Measurements from ENCODE around the gene ADM5.
"Not testable (repeated sequence)": the region's sequence is repeated elsewhere in the genome, so short reads cannot be mapped to it uniquely, and the experiment has no call there.

Gene ADM5

DNA sequence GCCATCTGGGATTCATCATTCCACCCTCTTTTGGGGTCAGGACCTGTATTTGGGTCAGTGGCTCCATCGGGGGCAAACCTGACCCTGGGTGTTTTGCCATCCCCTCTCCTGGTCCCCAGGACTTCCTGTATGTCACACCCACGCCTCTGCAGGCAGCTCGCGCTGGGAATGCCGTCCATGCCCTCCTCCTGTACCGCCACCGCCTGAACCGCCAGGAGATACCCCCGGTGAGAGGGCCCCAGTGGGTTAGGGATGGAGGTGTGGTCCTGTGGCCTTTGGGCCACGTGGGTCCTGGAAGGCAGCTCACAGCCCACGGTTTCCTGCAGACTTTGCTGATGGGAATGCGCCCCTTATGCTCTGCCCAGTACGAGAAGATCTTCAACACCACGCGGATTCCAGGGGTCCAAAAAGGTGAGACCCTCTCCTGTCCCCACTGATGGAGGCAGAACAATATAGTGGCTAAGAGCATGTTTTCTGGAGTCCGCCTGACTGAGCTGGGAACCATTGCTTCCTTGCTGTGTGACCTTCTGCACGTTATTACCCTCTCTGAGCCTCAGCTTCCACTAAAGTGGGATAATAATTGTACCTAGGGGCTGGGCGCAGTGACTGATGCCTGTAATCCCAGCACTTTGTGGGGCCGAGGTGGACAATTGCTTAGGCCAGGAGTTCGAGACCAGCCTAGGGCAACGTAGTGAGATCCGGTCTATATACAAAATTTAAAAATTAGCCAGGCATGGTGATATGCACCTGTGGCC lies 15.7 kb downstream of the ADM5 start:
- no peak for DNase-seq

DNA sequence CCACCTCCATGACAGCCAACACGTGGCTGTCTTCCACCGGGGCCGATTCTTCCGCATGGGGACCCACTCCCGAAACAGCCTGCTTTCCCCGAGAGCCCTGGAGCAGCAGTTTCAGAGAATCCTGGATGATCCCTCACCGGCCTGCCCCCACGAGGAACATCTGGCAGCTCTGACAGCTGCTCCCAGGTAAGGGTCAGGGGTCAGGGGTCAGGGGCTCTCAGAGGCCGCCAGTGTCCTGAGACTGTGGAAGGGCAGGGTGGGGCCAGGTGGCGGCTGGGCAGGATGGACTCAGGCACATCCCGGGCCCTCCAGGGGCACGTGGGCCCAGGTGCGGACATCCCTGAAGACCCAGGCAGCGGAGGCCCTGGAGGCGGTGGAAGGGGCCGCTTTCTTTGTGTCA lies 16.5 kb downstream of the ADM5 start:
- no peak for DNase-seq

DNA sequence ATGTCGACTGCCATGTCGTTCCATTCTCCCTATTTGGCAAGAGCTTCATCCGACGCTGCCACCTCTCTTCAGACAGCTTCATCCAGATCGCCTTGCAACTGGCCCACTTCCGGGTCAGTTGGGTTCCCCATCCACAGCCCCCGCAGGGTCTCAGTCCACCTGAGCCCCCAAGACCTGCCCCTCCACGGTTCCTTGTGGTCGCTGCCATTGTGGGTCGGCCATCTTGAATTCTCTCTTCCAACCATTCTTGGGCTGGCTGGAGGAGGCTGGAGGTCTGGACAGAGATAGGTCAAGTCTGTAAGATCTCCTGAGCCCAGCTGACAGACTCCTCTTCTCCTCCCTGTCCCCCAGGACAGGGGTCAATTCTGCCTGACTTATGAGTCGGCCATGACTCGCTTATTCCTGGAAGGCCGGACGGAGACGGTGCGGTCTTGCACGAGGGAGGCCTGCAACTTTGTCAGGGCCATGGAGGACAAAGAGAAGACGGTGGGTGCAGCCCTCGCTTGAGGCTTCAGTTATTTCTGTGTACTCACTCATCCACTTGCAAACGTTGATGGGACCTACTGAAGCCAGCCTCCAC lies 21.1 kb downstream of the ADM5 start:
- DNase-seq, result no peak

DNA sequence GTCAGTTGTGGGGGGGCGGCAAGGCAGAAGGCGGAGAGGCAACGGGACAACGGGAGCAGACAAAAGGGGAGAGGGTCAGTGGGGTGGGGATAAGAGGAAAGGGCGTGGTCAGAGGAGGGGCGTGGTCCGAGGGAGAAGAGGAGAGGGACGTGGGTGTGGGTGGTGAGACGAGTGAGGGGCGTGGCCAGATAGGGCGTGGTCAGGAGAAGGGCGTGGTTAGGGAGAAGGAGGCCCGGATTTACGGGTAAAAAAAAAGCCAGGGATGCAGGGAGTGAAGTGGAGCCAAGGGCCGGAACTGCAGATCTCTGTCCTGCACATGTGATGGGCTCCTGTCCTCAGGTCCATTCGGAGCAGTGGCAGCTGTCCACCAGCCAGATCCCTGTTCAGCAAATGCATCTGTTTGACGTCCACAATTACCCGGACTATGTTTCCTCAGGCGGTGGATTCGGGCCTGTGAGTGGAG lies 23.0 kb downstream of the ADM5 start:
- DNase-seq, result no peak

DNA sequence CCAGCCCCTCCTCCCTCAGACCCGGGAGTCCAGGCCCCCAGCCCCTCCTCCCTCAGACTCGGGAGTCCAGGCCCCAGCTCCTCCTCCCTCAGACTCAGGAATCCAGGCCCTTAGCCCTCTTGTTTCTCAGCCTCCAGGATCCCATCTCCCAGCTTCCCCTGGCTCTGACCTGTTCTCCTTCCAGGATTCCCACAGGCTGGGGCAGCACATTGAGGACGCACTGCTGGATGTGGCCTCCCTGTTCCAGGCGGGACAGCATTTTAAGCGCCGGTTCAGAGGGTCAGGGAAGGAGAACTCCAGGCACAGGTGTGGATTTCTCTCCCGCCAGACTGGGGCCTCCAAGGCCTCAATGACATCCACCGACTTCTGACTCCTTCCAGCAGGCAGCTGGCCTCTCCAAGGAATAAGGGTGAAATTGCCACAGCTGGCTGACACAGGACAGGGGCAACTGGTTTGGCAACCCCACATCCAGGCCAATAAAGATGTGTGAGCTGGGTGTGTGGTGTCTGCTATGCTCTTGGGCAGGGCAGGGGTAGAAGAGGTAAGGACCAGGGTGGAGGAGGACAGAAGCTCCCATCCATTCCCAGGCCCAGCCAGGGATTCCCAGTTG lies 23.9 kb downstream of the ADM5 start:
- no peak for DNase-seq

DNA sequence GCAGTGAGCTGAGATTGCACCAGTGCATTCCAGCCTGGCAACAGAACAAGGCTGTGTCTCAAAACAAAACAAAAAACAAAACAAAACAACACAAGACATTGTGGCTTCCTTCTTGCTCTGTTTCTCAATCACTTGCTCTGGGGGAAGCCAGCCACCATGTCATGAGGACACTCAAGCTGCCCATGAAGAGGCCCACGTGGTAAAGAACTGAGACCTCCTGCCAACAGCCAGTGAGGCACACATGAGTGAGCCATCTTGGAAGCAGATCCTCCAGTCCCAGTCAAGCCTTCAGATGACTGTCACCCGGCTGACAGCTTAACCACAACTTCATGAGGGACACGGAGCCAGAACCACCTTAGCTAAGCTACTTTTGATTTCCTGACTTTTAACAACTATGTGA lies 26.8 kb downstream of the ADM5 start:
- DNase-seq, result no peak

DNA sequence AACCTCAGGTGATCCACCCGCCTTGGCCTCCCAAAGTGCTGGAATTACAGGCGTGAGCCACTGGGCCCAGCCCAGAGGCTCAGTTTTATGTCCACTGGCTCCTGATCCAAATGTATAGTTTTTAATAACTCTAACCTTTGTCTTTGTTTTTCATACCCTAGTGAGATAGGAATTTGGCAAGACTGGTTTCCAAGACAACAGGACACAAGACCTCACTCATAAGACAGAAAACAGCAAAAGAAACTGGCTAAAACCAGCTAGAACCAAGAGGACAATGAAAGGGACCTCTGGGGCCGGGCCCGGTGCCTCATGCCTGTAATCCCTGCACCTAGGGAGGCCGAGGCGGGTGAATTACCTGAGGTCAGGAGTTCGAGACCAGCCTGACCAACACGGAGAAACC lies 29.1 kb downstream of the ADM5 start:
- no peak for DNase-seq

DNA sequence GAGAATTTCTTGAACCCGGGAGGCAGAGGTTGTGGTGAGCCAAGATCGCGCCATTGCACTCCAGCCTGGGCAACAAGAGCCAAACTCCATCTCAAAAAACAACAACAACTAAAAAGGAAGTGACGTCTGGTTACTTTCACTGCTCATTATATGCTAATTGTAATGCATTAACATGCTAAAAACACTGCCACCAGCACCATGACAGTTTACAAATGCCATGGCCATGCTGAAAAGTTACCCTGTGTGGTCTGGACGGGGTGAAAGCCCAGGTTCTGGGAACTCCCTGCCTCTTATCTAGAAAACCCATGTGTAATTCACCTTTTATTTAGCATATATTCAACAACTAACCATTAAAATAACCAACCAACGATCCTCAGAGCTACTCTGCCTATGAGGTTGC lies 29.6 kb downstream of the ADM5 start:
- DNase-seq, result no peak

DNA sequence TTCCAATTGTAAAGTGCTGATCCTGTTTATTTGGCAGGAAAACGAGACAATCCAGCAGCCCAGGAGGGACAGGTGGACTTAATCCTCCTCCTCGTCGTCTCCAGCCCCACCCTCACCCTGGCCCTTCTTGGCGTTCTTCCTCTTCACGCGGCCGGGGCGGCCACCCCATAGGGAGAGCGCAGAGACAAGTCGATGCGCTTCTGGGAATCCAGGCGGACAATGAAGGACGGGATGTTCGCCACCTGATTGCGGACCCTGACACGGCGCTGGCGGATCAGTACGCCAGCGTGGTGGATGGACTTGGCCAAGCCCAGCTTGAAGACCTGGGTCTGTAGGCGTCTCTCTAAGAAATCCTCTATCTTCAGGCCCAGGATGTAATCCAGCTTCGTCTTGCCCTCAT lies 30.0 kb downstream of the ADM5 start:
- DNase-seq, result not testable (repeated sequence)

DNA sequence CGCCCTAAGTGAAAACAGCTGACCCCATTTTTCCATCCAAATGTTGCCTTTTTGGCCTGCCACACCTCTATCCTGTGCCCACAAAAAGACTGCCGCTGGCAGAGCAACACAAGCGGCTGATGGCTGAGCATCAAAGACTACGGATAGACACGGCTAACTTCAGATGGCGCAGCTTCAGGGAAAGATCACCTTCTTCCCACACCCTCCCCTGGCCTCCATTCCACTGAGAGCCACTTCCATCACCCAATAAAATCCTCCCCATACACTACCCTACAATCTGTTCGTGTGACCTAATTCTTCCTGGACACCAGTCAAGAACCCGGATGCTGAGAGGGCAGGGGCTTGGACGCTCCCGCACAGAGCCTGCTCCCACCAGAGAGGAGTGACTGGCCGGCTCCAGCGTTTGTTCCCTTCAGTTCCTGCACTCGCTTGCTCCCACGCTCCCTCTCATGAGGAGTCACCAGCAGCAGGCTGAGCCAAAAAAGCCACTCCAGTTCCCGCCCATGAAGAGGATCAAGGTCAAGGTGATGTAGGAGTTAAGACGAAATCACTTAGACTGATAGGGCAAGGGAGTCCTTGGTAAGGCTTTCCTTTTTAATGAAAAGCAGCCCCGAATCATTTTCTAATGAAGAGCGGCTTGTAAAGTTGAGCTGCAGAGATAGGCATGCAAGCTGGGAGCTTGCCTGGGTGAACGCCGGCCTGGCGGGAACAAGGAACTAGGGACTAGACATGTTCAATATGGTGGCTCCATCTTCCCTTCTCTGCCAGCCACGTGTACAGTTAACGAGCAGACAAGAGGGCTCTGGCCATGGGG lies 38.0 kb downstream of the ADM5 start:
- DNase-seq, result no peak

DNA sequence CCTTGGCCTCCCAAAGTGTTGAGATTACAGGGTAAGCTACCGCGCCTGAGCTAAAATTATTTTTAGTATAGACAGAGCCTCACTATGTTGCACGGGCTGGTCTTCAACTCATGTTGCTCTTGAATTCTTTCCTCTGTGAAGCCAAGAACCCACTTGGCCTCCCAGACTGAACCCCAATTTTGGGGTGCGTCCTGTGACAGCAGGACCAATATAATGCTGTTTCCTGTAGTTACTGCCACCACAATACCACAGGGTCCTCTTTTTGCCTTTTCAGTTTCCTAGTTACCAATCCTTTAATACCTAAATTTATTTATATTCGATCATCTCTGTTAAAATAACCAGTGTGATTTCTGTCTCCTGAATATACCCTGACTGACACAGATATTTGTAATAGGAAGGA lies 40.8 kb downstream of the ADM5 start:
- no peak for DNase-seq

DNA sequence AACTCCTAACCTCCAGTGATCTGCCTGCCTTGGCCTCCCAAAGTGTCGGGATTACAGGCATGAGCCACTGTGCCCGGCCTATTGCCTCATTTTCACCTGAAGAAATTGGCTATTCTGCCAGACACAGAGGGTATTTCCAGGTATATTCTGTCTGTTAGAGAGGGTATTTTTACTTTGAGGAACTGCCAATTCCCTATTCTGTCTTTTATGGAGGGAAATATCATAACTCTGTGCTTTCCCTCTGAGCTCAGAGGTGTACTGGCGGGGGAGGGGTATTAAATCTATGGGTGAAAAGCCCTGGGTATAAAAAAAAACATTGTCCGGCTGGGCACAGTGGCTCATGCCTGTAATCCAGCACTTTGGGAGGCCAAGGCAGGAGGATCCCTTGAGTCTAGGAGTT lies 48.9 kb downstream of the ADM5 start:
- no peak for DNase-seq

DNA sequence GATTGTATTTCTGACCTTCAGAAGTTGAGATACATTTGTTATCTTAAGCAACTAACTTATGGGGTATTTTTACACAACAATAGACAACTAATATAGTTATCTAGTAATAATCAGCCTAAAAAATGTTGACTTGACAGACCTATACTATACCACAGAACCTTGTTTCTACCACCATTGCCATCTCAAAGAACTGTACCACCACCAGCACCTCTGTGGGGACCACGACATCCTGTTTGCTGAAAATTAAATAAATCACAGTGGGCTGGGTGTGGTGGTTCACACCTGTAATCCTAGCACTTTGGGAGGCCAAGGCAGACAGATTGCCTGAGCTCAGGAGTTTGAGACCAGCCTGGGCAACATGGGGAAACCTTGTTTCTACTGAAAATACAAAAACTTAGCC lies 49.7 kb downstream of the ADM5 start:
- no peak for DNase-seq

DNA sequence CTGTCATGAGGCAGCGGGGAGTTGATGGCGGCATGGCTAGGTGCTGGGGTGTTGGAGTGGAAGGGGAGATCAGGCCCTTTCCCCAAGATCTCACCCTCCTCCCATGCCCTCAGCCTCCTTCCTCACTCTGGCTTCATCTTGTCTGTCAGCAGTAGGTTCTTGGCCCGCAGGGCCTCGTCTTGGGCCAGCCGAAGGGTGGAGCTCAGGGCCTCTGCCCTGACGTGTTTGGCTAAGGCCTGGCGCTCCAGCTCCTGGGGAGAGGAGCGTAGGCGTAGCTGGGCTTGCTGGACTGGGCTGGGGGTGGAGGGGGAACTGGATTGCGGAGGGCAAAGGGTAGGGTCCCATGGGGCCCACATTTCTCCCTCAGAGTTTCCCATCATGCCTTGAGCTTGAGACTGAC lies 50.5 kb downstream of the ADM5 start:
- DNase-seq, result no peak
